ENCODE measurements around the gene GNB5.
"Not testable (repeated sequence)": the region's sequence is repeated elsewhere in the genome, so short reads cannot be mapped to it uniquely, and the experiment has no call there.

GNB5 gene

GRCh38 chr15:52090193-52090592, 101.0 kb downstream of the GNB5 start:
- DNase-seq, result no peak

GRCh38 chr15:52086011-52086786, 105.0 kb downstream of the GNB5 start:
- no peak for DNase-seq

GRCh38 chr15:52085299-52085698, 105.9 kb downstream of the GNB5 start:
- no peak for DNase-seq

GRCh38 chr15:52083603-52084002, 107.6 kb downstream of the GNB5 start:
- DNase-seq, result no peak

GRCh38 chr15:52083037-52083359, 108.2 kb downstream of the GNB5 start:
- DNase-seq, result not testable (repeated sequence)

GRCh38 chr15:52082197-52083036, 108.8 kb downstream of the GNB5 start:
- no peak for DNase-seq

- no peak for DNase-seq
Measured at GRCh38 chr15:52080706-52081392, 110.3 kb downstream of the GNB5 start.

- DNase-seq, result no peak
Measured at GRCh38 chr15:52080031-52080430, 111.2 kb downstream of the GNB5 start.

- DNase-seq, result no peak
Measured at GRCh38 chr15:52078876-52079700, 112.1 kb downstream of the GNB5 start.

- DNase-seq, result no peak
Measured at GRCh38 chr15:52078197-52078875, 112.9 kb downstream of the GNB5 start.

GRCh38 chr15:52076889-52077781, 114.1 kb downstream of the GNB5 start:
- no peak for DNase-seq

GRCh38 chr15:52071570-52071969, 119.6 kb downstream of the GNB5 start:
- DNase-seq, result no peak

GRCh38 chr15:52069559-52069958, 121.6 kb downstream of the GNB5 start:
- DNase-seq, result no peak

- DNase-seq, result no peak
Measured at GRCh38 chr15:52068004-52068615, 123.1 kb downstream of the GNB5 start.

GRCh38 chr15:52067545-52067926, 123.7 kb downstream of the GNB5 start:
- DNase-seq, result no peak

GRCh38 chr15:52066842-52067544, 124.2 kb downstream of the GNB5 start:
- no peak for DNase-seq

All from DMS153 (cell line).